Fibroblast of the aortic adventitia (primary cell): Measurements from ENCODE around the gene FAM241A. TPM values are rescaled to one million over a fixed set of nuclear protein-coding genes. Genes with fewer than 3 reads are reported as not detected.
A peak's percentile ranks its signal among the peaks of the same experiment; 100 is the strongest.

Experiments used
- DNase-seq: peaks from one replicate; pipeline ENCODE4 v3.0.0-alpha.2; 2010; ENCODE audit warnings: low read depth
- H3K4me3 ChIP-seq: 2 replicates; pipeline ENCODE4 v1.5.1; 2011; ENCODE audit warnings: low read depth, mild to moderate bottlenecking, control low read depth, low read length, moderate library complexity
- CTCF ChIP-seq: IDR thresholded peaks from 2 replicates; pipeline ENCODE4 v1.5.1; 2011; ENCODE audit warnings: mild to moderate bottlenecking, low read length, control low read depth, inconsistent platforms; ENCODE audit not compliant: insufficient read depth
- total RNA-seq: library from RNA; depleted of rRNA; stranded (reverse); fragments of >200 nt; gene quantifications from 2 replicates; pipeline ENCODE4 v1.2.3, GENCODE V29; 2012; ENCODE audit warnings: low replicate concordance

The FAM241A gene
- total RNA-seq, result 0.90 and 5.1 TPM in 2 replicates

DNA sequence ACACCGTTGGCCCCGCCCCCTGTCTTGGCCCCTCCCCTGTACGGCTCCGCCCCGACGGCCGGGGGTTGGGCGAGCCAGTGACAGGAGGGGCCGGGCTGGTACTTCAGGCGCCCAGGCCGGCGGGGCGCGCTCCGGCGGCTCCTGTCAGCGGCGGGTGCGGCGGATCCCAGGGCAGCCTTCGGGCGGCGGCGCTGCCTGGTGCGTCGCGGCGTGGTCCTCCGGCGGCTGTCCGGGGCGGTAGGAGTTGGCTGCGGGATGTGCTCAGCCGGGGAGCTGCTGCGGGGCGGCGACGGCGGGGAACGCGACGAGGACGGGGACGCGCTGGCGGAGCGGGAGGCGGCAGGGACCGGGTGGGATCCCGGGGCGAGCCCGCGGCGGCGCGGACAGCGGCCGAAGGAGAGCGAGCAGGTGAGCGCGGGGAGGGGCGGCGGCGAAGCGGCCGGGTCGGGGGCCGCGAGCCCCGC is at the start of gene FAM241A:
TSS of gene FAM241A (plus strand) at position 129 of the 464 bp plus-strand sequence. CDS start at position 256, 127 bp downstream.
- DNase-seq, result peak; percentile 69
- H3K4me3 ChIP-seq, result peak within 1 kb of the TSS; percentile 83
- TF ChIP-seq CTCF, result no peak

GRCh38 chr4:112098841-112099530 is 46.3 kb upstream of the FAM241A start:
- no peak for DNase-seq
- H3K4me3 ChIP-seq, result no peak overlapping the region
- TF ChIP-seq CTCF, result no peak

- peak; percentile 59 for TF ChIP-seq CTCF
- H3K4me3 ChIP-seq, result no peak overlapping the region
- DNase-seq, result peak; percentile 84
These were observed 45.5 kb upstream of the FAM241A start for GRCh38 chr4:112099701-112100297.

- no peak overlapping the region for H3K4me3 ChIP-seq
- DNase-seq, result no peak
- no peak for TF ChIP-seq CTCF
These were observed 42.3 kb upstream of the FAM241A start for GRCh38 chr4:112102875-112103370.

DNA sequence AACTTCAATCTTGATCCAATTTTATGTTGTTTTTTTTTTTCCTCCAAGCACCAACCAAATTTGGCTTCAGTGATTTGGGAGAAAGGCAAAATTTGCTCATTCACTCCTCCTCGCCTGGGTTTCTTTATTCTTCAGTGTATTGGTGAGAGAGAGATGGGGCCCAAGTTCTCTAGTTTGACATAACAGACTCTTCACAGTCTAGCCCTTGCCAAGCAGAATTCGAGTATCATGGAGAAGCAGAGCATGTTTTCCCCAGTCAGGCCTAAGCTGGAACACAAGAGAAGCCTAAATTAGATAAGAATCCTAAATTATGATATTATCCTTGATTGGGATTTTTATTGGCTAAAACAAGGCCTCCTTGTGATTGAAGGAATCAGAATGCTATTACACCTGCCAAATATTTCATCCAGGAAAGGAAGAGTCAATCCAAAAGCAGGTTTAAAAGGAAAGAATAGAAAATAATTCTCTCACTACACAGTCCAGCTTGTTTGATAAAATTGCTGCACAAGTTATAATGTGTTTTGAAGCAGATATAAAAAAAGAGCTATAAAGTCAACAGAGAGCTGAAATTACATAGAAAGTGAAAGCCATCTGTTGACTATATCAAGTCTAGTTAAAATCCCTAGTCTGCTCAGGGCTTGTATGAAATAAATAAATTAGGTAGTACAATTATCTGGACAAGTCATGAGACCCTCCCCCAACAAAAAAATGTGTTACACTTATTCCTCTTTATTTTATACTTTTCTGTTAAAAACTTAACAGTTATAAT is 39.9 kb upstream of the FAM241A start:
- no peak for DNase-seq

More for the DNA sequence above, 39.9 kb upstream of the FAM241A start:
- no peak overlapping the region for H3K4me3 ChIP-seq
- TF ChIP-seq CTCF, result no peak
